Mucosa of descending colon (tissue), 3 donors: Measurements from ENCODE around the gene INIP. TPM values are rescaled to one million over a fixed set of nuclear protein-coding genes. Genes with fewer than 3 reads are reported as not detected.
"Not testable (repeated sequence)": the region's sequence is repeated elsewhere in the genome, so short reads cannot be mapped to it uniquely, and the experiment has no call there.

ENCODE experiments used
- ATAC-seq: fragments of 200-7000 bp; cut with Tn5 transposase; one replicate; pipeline ENCODE4 v1.9.1; 2020; ENCODE audit warnings: mild to moderate bottlenecking, moderate library complexity
- DNase-seq, 3 donors: peaks; one replicate each; pipeline ENCODE4 v3.0.0-alpha.2; 2020
- H3K36me3 ChIP-seq: fragments of 200-600 bp; one replicate; pipeline ENCODE4 v1.8.0; 2021; ENCODE audit warnings: low read depth, mild to moderate bottlenecking
- H3K4me1 ChIP-seq: fragments of 200-600 bp; one replicate; pipeline ENCODE4 v1.8.0; 2021; ENCODE audit warnings: low read depth, mild to moderate bottlenecking
- H3K4me3 ChIP-seq: fragments of 200-600 bp; one replicate; pipeline ENCODE4 v1.8.0; 2021; ENCODE audit warnings: mild to moderate bottlenecking
- H3K9me3 ChIP-seq: fragments of 200-600 bp; one replicate; pipeline ENCODE4 v1.8.0; 2021; ENCODE audit warnings: mild to moderate bottlenecking
- intact Hi-C, 2 donors: fragments of 100-400 bp; cut with DNase I in 1 of 2; cut with micrococcal nuclease in 1 of 2; formaldehyde crosslinking; loops; one replicate each; pipeline versions ENCODE4 v1.11.0 to v1.11.1; 2022; cut with DNase I, micrococcal nuclease
- total RNA-seq, 3 donors: library from RNA; stranded (reverse); fragmentation: NEBNext Ultra II Directional in 2 of 3; extraction: Animal tissue kit (Norgen Biotek cat#: 25700) in 2 of 3; gene quantifications; one replicate each; pipeline versions ENCODE4 v1.2.1 to v1.2.4, GENCODE V29; 2021 to 2023
- TF ChIP-seq, protein P1 (sequence below): fragments of 200-600 bp; IDR thresholded peaks from one replicate; pipeline ENCODE4 v1.8.0; 2022; ENCODE audit warnings: antibody characterized with exemption, mild to moderate bottlenecking
- donor health status: DM: no; HTN: no; CAD: no; lungs with moderate emphysema.
- donor health status: DM: no; HTN: no; CAD: no.
- donor health status: DM: no; HTN: yes; CAD: no.

INIP gene
- total RNA-seq, 3 donors from 2014 or later = 25.6 to 36.4 (median 30.6) TPM

DNA sequence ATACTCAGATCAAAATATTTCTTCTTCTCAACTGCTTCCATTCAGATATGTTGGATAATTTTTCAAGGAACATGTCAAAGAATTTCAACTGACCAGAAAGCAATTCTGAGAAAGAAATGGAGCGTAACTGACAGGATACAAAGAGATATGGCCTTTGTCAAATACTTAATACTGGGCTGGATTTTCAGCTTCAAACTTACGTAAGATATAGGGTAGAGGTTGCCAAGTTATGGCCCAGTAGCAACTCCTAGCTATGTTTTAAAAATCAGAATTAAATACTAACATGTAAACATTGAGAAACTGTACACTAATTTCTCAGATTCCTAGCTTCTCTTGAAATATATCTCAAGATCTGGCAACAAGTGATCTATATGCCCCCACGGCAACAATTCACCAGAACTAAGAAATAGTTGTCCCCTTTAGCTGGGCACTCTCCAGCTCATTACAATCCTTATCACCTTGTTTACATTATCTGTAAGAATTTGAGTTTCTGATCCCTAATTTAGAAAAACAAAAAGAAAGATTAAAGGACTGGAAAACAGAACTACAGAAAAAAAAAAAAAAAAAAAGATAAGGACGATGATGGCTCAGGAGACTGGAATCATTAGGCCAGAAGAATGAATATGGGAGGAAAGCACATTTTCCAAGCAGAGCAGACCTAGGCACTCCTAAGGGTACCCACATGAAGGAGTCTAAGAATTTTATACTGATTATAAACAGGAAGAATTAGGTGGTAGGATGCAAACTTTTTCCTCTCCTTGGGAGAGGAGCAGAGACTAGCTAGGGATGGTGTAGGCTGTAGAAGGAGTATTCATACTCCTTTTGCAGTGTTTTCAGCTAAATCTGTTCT is 23.0 kb downstream of the INIP start:
- ATAC-seq (no peak), DNase-seq (no peak)
- H3K9me3 ChIP-seq = no peaks in the 10 kb centered on the region
- intact Hi-C loops = no loop called here
- no peak overlapping the region for H3K4me3 ChIP-seq
- H3K4me1 ChIP-seq = no peaks in the 10 kb centered on the region
- H3K36me3 ChIP-seq = no peaks in the 10 kb centered on the region
- TF ChIP-seq, protein P1, sequence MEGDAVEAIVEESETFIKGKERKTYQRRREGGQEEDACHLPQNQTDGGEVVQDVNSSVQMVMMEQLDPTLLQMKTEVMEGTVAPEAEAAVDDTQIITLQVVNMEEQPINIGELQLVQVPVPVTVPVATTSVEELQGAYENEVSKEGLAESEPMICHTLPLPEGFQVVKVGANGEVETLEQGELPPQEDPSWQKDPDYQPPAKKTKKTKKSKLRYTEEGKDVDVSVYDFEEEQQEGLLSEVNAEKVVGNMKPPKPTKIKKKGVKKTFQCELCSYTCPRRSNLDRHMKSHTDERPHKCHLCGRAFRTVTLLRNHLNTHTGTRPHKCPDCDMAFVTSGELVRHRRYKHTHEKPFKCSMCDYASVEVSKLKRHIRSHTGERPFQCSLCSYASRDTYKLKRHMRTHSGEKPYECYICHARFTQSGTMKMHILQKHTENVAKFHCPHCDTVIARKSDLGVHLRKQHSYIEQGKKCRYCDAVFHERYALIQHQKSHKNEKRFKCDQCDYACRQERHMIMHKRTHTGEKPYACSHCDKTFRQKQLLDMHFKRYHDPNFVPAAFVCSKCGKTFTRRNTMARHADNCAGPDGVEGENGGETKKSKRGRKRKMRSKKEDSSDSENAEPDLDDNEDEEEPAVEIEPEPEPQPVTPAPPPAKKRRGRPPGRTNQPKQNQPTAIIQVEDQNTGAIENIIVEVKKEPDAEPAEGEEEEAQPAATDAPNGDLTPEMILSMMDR = no peak

DNA sequence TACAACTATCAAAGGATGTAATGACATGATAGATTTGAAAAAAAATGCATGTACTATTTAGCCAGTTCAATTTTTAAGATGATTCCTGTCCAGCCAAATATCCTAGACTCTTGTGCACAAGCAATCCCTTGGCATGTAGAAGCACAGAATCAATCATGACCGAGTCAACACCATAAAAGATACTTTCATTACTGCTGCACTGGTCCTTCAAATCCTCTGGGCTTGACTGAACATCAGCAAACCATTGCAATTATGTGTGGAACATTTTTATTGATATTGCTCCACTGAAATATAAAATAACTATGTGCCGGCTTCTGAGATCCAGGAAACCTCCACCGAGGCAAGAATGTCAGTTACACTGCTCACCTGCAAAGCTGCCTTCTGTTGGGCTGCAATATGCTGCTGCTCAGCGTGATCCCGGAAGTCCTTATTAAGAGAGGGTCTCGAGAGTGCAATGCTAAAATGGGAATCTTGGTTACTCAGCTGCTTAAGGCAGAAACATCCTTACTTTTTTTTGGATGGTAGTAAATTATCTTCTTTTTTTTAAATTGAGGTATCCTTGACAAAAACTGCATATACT is 28.7 kb downstream of the INIP start:
- no peak overlapping the region for H3K4me3 ChIP-seq
- no peaks in the 10 kb centered on the region for H3K4me1 ChIP-seq
- intact Hi-C loops = no loop called here
- H3K36me3 ChIP-seq = no peaks in the 10 kb centered on the region
- H3K9me3 ChIP-seq = no peaks in the 10 kb centered on the region
- ATAC-seq = no peak
- TF ChIP-seq, protein P1 = no peak
- no peak for DNase-seq

DNA sequence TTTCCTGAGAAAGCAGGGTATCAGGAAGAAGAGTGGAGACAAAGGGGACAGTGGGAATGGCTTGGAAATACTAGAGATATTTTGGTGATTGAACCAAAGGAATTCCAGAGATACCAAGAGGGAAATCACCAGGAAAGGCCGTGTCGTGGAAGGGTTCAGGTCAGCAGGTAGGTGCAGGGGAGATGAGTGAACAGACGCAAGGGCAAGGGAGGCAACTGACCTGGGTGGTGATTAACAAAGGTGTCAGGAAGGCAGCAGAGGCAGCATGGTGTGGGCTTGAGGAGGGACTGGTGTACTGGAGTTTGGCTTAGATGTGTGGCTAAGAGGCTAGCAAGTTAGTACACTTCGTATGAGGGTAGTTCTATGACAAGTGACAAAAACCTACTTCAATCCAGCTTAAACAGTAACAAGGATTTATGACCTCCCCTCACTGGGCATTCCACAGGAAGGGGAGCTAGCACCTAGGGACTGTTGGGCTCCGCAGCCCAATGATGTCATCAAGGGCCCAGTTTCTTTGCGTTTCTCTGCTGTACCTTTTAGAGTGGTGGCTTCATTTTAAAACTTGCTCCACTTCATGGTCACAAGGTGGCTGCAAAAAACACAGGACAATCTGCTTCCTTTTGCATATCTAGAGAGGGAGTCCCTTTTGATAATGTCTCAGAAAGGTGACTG is 37.0 kb downstream of the INIP start:
- DNase-seq = no peak
- Histone ChIP-seq H3K36me3 (no peaks in the 10 kb centered on the region), H3K9me3 (peaks cover 7% of the 10 kb centered on the region), H3K4me1 (no peaks in the 10 kb centered on the region), H3K4me3 (no peak overlapping the region)
- TF ChIP-seq, protein P1 = no peak
- intact Hi-C loops = no loop called here
- ATAC-seq = no peak

DNA sequence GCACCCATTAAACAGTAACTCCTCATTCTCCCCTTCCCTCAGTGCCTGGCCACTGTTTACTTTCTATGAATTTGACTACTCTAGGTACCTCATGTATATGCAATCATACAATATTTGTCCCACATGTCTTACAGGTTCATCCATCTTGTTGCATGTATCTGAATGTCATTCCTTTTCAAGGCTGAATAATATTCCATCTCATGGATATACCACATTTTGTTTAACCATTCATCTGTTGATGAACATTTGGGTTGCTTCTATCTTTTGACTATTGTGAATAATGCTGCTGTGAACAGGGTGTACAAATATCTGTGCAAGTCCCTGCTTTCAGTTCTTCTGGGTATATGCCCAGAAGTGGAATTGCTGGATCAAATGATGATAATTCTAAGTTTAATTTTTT is 40.9 kb downstream of the INIP start:
- intact Hi-C loops = no loop called here
- TF ChIP-seq, protein P1 = no peak

DNA sequence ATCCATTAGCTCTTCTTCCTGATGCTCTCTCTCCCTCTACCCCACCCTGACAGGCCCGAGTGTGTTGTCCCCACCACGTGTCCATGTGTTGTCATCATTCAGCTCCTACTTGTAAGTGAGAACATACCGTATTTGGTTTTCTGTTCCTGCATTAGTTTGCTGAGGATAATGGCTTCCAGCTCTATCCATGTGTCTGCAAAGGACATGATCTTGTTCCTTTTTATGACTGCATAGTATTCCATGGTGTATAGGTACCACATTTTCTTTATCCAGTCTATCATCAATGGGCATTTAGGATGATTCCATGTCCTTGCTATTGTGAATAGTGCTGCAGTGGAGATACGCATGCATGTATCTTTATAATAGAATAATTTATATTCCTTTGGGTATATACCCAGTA is 44.7 kb downstream of the INIP start:
- H3K4me1 ChIP-seq, H3K4me3 ChIP-seq, ATAC-seq, H3K9me3 ChIP-seq, H3K36me3 ChIP-seq, intact Hi-C loops, DNase-seq: not testable (repeated sequence)

More for the DNA sequence above, 40.9 kb downstream of the INIP start:
- no peaks in the 10 kb centered on the region for H3K4me1 ChIP-seq
- peaks cover 7% of the 10 kb centered on the region for H3K9me3 ChIP-seq
- no peak overlapping the region for H3K4me3 ChIP-seq
- no peaks in the 10 kb centered on the region for H3K36me3 ChIP-seq
- no peak for ATAC-seq
- no peak for DNase-seq
